Stimulated activated CD4-positive, alpha-beta T cell treated with anti-CD3 and anti-CD28 coated beads, Interleukin-4, amount 100 ng/mL, for 1 hour (primary cell): ENCODE results near the gene ATRIP.

Source experiments
- DNase-seq: peaks from one replicate; pipeline ENCODE4 v3.0.0-alpha.2; 2020

Gene ATRIP

GRCh38 chr3:48425281-48425812 is 21.2 kb upstream of the ATRIP start:
- no peak for DNase-seq

DNA sequence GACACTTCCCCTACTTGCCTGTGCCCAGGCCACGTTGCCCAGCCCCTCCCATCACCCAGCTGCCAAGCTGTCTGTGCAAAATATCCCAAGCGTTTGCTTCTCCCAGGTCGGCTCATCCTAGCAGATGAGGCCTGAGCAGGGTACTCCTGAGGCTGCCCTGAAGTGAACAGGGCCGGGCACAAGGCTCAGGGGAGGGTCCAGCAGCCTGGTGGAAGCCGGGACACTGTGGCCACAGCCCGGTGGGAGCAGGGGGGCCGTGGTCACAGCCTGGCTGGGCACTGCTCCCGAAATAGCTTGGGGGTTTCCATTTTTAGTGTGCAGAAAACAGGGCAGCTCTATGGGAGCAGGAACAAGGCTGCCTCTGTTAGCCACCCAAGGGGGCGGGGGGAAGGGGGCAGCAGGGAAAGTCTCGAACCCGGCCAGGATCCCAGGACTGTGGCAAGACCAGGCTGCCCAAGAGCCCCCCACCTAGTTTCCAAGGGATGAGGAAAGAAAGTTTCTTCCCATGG is 20.1 kb upstream of the ATRIP start:
- DNase-seq: no peak

GRCh38 chr3:48426944-48427629 is 19.4 kb upstream of the ATRIP start:
- no peak for DNase-seq

- no peak for DNase-seq
Measured at GRCh38 chr3:48427630-48427962, 18.9 kb upstream of the ATRIP start.

- no peak for DNase-seq
Measured at GRCh38 chr3:48428088-48428571, 18.4 kb upstream of the ATRIP start.

DNA sequence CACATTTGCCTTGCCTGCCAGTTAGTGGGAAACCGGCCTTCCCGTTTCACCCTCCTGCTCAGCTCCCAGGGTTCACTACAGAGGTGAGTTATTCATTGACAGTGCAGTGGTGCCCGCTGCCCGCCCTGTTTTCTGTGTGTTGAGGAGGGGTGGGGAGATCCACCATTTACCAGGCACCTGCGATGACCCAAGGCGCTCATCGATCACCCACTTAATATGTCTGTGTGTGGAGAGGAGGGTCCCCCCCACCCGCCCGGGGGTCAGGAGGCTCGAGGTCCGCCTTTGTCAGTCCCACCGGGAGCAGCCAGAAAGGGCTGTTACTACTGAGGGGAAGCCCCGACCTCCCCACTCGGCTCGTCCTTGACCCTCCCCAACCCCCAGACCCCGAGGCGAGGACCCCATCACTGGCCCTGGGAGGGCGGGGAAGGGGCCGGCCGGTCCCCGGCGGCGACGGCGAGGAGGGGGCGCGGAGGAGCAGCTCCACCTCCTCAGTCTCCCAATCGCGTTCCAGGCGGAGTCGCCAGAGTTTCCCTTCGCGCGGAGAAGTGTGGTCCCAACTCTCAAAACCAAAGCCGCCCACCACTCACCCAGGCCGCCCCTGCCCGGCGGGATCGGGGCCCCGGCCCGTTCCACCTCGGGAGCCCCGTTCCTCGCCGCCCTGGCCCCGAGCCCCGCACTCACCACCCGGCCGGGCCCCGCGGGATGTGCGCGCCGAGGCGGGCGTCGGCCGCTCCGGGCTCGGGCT is 17.8 kb upstream of the ATRIP start:
- no peak for DNase-seq

DNA sequence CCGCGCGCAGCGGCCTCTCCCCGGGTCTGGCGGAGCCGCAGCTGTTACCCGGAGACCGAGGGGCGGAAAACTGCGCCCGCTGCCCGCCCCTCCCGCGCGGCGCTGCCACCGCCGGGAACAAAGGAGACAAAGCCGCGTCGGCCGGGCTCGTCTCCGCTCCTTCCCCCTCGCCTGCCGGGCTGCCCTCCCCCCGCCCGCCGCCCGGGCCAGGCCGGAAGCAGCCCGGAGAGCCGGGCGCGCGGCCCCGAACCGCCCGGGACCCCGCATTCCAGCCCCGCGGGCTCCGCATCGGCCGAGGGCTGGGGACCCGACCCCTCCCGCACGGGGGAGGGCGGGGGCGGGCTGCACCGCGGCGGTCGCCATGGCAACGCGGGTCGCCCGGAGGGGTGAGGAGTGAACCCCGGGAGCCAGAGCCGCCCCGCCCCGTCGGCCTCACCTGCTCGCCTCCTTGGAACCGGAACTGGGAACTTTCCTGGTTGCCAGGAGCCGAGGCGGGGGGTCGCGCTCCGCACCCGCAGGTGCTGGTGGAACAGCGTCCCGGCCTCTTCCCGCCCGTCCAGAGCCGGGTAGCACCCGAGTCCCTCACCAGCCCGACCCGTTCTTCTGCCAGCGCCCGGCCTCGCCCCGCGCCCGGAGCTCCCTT is 17.1 kb upstream of the ATRIP start:
- DNase-seq: peak; percentile 64

GRCh38 chr3:48429960-48430707 is 16.4 kb upstream of the ATRIP start, which contains the start of gene PLXNB1:
Gene PLXNB1, minus strand, starts transcription at chr3:48430086. Its CDS starts 5,475 bp downstream, at chr3:48424611.
- DNase-seq: peak; percentile 27

DNA sequence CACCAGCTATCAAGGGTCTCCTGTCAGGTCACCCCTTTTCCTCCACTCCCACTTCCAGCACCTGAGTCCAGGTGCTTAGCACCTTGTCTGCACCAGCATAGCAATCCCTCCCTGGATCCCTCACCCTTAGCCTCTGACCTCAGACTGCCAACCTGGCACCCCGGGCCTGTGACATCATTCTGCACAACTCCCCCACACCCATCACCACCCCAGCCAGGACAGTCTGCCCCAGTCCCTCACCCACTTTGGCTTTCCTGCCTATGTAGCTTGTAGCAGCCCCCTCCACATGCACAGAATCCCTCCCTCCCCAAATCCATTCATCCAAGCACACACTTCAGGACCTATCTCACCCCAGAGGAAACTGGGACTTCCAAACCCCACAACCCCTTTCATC is 15.8 kb upstream of the ATRIP start:
- no peak for DNase-seq

DNA sequence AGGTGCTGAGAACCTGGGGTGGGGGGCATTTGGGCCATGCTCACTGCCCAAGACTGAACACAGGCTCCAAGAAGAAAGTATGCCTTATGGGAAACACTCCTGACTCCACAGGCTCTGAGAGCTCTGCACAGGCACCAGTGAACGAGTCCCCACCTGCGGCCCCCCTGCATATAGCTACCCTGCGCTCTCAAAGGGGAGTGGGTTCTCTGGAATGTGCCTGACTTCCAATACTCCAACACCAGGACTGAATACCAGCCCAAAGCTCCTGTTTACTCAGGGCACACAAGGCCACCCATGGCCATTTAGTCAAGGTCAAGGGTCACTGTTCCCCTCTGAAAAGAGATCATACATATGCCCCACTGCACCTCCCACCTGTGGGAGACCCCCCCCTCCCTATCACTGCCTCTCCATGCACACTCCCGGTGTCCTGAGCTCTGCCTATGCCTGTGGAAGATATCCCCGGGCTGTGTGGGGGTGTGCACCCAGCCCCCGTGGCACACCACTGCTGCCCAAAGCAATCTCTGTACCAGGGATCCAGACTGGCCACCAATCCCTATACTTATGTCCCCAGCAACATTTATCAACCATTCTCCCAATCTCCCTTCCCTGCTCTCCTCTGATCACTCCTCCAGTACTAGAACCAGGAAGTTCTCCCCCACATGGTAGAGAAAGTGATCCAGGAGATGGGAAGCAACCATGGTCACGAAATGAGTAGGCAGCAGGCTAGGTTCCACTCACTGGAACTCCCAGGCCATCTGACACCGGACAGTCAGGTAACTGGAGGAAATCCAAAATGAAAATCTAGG is 15.1 kb upstream of the ATRIP start:
- no peak for DNase-seq

GRCh38 chr3:48432411-48433371 is 13.8 kb upstream of the ATRIP start:
- no peak for DNase-seq

- DNase-seq: no peak
Measured at GRCh38 chr3:48433472-48434118, 12.9 kb upstream of the ATRIP start.

DNA sequence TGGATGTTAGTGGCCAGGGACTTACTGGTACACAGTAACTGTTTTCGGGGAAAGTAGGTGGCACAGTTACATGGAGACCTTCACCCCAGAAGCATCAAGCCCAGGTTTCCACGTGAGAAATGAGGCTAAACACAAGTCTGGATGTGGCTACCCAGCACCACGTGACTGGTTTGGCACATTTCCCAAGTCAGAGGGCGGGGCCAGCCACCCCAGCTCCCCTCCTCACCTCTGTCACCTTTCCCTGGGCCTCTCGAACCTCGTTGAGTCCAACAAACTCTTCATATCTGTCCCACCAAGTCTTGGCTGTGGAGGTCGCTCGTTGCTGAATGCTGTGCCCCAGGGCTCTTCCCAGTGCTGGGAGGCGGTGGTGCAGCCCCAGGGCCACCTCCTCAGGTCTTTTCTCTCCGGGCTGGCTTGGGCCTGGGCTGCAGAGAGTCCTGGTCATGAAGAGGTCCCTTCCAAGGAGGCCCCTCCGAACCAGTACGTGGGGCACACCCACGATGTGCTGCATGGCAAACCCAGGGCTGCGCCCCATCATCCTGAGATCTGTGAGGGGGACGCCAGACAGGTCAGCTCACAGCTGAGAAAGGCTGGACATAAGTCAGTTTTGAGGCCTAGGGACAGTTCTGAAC is 11.8 kb upstream of the ATRIP start:
- DNase-seq: no peak

- DNase-seq: no peak
Measured at GRCh38 chr3:48435223-48435595, 11.3 kb upstream of the ATRIP start.

GRCh38 chr3:48435774-48436476 is 10.6 kb upstream of the ATRIP start:
- peak; percentile 83 for DNase-seq

- DNase-seq: no peak
Measured at GRCh38 chr3:48436477-48436787, 10.1 kb upstream of the ATRIP start.

DNA sequence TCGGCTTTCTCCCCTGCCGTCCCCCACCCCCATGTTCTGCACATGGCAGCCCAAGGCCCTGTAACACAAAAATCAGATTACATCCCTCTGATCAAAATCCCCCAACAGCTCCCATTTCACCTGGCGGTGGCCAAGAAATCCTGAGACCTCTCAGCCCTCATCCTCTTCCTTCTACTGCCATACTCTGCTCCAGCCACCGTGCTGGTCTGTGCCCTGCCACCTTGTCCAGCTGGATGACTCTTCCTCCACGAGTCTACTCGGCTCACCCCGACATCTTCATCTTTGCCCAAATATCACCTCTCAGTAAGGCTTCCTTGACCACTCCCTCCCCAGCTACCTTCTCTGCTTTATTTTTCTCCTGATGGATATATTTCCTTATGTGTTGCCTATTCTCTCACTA is 9.7 kb upstream of the ATRIP start:
- DNase-seq: no peak

DNA sequence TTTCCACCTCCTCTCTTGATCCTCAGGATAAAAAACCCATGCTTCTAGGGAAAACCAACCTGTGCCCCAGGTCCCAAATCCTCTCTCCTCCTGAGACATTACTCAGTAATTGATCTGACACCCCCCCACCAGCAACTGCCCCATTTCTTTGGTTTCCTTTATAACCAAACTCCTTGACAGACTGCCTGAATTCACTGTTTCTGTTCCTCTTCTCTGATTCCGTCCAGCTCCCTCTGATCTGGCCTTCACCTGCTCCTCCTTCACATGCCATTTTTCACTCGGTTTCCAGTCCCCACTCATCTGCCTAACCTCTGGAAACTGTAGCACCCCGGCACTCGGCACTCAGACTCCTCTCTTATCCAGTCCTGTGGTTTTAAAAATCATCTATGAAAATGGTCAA is 8.7 kb upstream of the ATRIP start:
- no peak for DNase-seq
